ENCODE measurements around the gene ZBTB4. TPM values are rescaled to one million over a fixed set of nuclear protein-coding genes. Genes with fewer than 3 reads are reported as not detected.

Gene ZBTB4
- total RNA-seq, 1 donor from 2014 or later = 31.2 TPM

- H3K27me3 ChIP-seq (ENCODE audit: insufficient read depth, low read length) = no peaks in the 10 kb centered on the region
- H3K9me3 ChIP-seq (ENCODE audit: insufficient read depth, low read depth, low read length) = no peaks in the 10 kb centered on the region
- FAIRE-seq (no peak), DNase-seq (ENCODE audit: low read depth) (no peak)
- H3K4me1 Mint-ChIP-seq (ENCODE audit: low read depth, unreplicated experiment) = no peaks in the 10 kb centered on the region
- no peak overlapping the region for H2AFZ ChIP-seq (ENCODE audit: low read depth, low read length)
- H3K4me3 Mint-ChIP-seq (ENCODE audit: unreplicated experiment) = no peak overlapping the region
- H3K27ac Mint-ChIP-seq (ENCODE audit: unreplicated experiment) = no peak overlapping the region
- no peaks in the 10 kb centered on the region for H3K36me3 ChIP-seq (ENCODE audit: insufficient read depth, low read length)
- no peak for TF ChIP-seq CTCF (IDR thresholded peaks at IDR 0.05; ENCODE audit: insufficient read depth, low read depth, low read length)
- no peak for TF ChIP-seq EZH2 (IDR thresholded peaks at IDR 0.05; ENCODE audit: insufficient read depth, low read length)
- peaks cover 5% of the 10 kb centered on the region for H3K27me3 Mint-ChIP-seq (ENCODE audit: low read depth, unreplicated experiment)
- no peak overlapping the region for H3K4me3 ChIP-seq (ENCODE audit: insufficient read depth, low read depth, low read length)
- H3K36me3 Mint-ChIP-seq (ENCODE audit: low read depth, unreplicated experiment) = peaks cover 3% of the 10 kb centered on the region
- H4K20me1 ChIP-seq (ENCODE audit: insufficient read depth, low read length) = no peaks in the 10 kb centered on the region
- H3K4me1 ChIP-seq (ENCODE audit: insufficient read depth, low read length) = no peaks in the 10 kb centered on the region
- H3K27ac ChIP-seq (ENCODE audit: low read depth, low read length) = no peak overlapping the region
- no peak overlapping the region for H3K4me2 ChIP-seq (ENCODE audit: low read length)
- no peaks in the 10 kb centered on the region for H3K79me2 ChIP-seq (ENCODE audit: insufficient read depth, low read length)
- peaks cover 2% of the 10 kb centered on the region for H3K9me3 Mint-ChIP-seq (ENCODE audit: unreplicated experiment)
- H3K9ac ChIP-seq (ENCODE audit: low read length) = no peak overlapping the region
Measured at GRCh38 chr17:7429722-7430121, 49.7 kb downstream of the ZBTB4 start.

GRCh38 chr17:7428557-7428956 lies 50.9 kb downstream of the ZBTB4 start, which contains the start of gene SPEM3:
SPEM3 (plus strand) TSS chr17:7428857; CDS start chr17:7428903, 46 bp downstream.
- no peak within 1 kb of the TSS for H3K27ac Mint-ChIP-seq (ENCODE audit: unreplicated experiment)
- H3K36me3 Mint-ChIP-seq (ENCODE audit: low read depth, unreplicated experiment) = peaks cover 3% of the 10 kb centered on the region
- H4K20me1 ChIP-seq (ENCODE audit: insufficient read depth, low read length) = no peaks in the 10 kb centered on the region
- FAIRE-seq = no peak
- no peak for DNase-seq (ENCODE audit: low read depth)
- H3K27me3 Mint-ChIP-seq (ENCODE audit: low read depth, unreplicated experiment) = peaks cover 5% of the 10 kb centered on the region
- H3K4me1 ChIP-seq (ENCODE audit: insufficient read depth, low read length) = no peaks in the 10 kb centered on the region
- no peak within 1 kb of the TSS for H3K9ac ChIP-seq (ENCODE audit: low read length)
- H3K27ac ChIP-seq (ENCODE audit: low read depth, low read length) = no peak within 1 kb of the TSS
- H3K4me2 ChIP-seq (ENCODE audit: low read length) = no peak within 1 kb of the TSS
- H2AFZ ChIP-seq (ENCODE audit: low read depth, low read length) = no peak within 1 kb of the TSS
- no peak within 1 kb of the TSS for H3K4me3 Mint-ChIP-seq (ENCODE audit: unreplicated experiment)
- TF ChIP-seq CTCF (IDR thresholded peaks at IDR 0.05; ENCODE audit: insufficient read depth, low read depth, low read length) = no peak
- TF ChIP-seq EZH2 (IDR thresholded peaks at IDR 0.05; ENCODE audit: insufficient read depth, low read length) = no peak
- H3K4me1 Mint-ChIP-seq (ENCODE audit: low read depth, unreplicated experiment) = no peaks in the 10 kb centered on the region
- H3K36me3 ChIP-seq (ENCODE audit: insufficient read depth, low read length) = no peaks in the 10 kb centered on the region
- no peak within 1 kb of the TSS for H3K4me3 ChIP-seq (ENCODE audit: insufficient read depth, low read depth, low read length)
- H3K9me3 ChIP-seq (ENCODE audit: insufficient read depth, low read depth, low read length) = no peaks in the 10 kb centered on the region
- peaks cover 2% of the 10 kb centered on the region for H3K9me3 Mint-ChIP-seq (ENCODE audit: unreplicated experiment)
- no peaks in the 10 kb centered on the region for H3K79me2 ChIP-seq (ENCODE audit: insufficient read depth, low read length)
- no peaks in the 10 kb centered on the region for H3K27me3 ChIP-seq (ENCODE audit: insufficient read depth, low read length)

GRCh38 chr17:7427549-7427948 lies 51.9 kb downstream of the ZBTB4 start:
- Histone ChIP-seq H2AFZ (ENCODE audit: low read depth, low read length) (no peak overlapping the region), H3K36me3 (ENCODE audit: insufficient read depth, low read length) (no peaks in the 10 kb centered on the region), H3K4me3 (ENCODE audit: insufficient read depth, low read depth, low read length) (no peak overlapping the region), H3K27me3 (ENCODE audit: insufficient read depth, low read length) (no peaks in the 10 kb centered on the region), H3K27ac (ENCODE audit: low read depth, low read length) (no peak overlapping the region), H3K79me2 (ENCODE audit: insufficient read depth, low read length) (no peaks in the 10 kb centered on the region), H3K4me2 (ENCODE audit: low read length) (no peak overlapping the region), H3K4me1 (ENCODE audit: insufficient read depth, low read length) (no peaks in the 10 kb centered on the region), H3K9me3 (ENCODE audit: insufficient read depth, low read depth, low read length) (no peaks in the 10 kb centered on the region), H4K20me1 (ENCODE audit: insufficient read depth, low read length) (no peaks in the 10 kb centered on the region), H3K9ac (ENCODE audit: low read length) (no peak overlapping the region)
- H3K36me3 Mint-ChIP-seq (ENCODE audit: low read depth, unreplicated experiment) = peaks cover 3% of the 10 kb centered on the region
- peaks cover 2% of the 10 kb centered on the region for H3K9me3 Mint-ChIP-seq (ENCODE audit: unreplicated experiment)
- no peak overlapping the region for H3K4me3 Mint-ChIP-seq (ENCODE audit: unreplicated experiment)
- FAIRE-seq (no peak), DNase-seq (ENCODE audit: low read depth) (no peak)
- no peaks in the 10 kb centered on the region for H3K4me1 Mint-ChIP-seq (ENCODE audit: low read depth, unreplicated experiment)
- H3K27me3 Mint-ChIP-seq (ENCODE audit: low read depth, unreplicated experiment) = peaks cover 5% of the 10 kb centered on the region
- TF ChIP-seq CTCF (IDR thresholded peaks at IDR 0.05; ENCODE audit: insufficient read depth, low read depth, low read length) = no peak
- no peak for TF ChIP-seq EZH2 (IDR thresholded peaks at IDR 0.05; ENCODE audit: insufficient read depth, low read length)
- H3K27ac Mint-ChIP-seq (ENCODE audit: unreplicated experiment) = no peak overlapping the region
